Esophagus muscularis mucosa (tissue), 4 donors: ENCODE data around the gene POMT2.

Source experiments
- CTCF ChIP-seq, 3 experiments: fragments of 200-600 bp in 2 of 3; fragments of 450-650 bp in 1 of 3; sonication (generic) in 2 of 3; IDR thresholded peaks; one replicate each; pipeline ENCODE4 v1.5.1; 2017 to 2019; ENCODE audit warnings: antibody characterized with exemption in 3 of 3, mild to moderate bottlenecking in 2 of 3, moderate library complexity in 1 of 3
- EP300 ChIP-seq: sonication (generic); formaldehyde crosslinking; IDR thresholded peaks from one replicate; pipeline ENCODE4 v1.6.1; 2017; ENCODE audit warnings: antibody characterized with exemption
- POLR2A ChIP-seq: fragments of 450-650 bp; IDR thresholded peaks from one replicate; pipeline ENCODE4 v1.6.1; 2017; ENCODE audit warnings: antibody characterized with exemption, moderate library complexity, mild to moderate bottlenecking, low read depth
- POLR2AphosphoS5 ChIP-seq, 2 donors: sonication (generic); formaldehyde crosslinking; IDR thresholded peaks; one replicate each; pipeline ENCODE4 v1.6.1; 2017; ENCODE audit warnings: antibody characterized with exemption in 2 of 2

GRCh38 chr14:77240336-77240915 is 80.3 kb downstream of the POMT2 start:
- TF ChIP-seq CTCF (IDR thresholded peaks at IDR 0.05), result no peak
- TF ChIP-seq POLR2A, result no peak
- no peak for TF ChIP-seq POLR2AphosphoS5 (IDR thresholded peaks at IDR 0.05)
- TF ChIP-seq EP300, result no peak
